A549 (cell line): Measurements from ENCODE around the gene KRT32. TPM values are rescaled to one million over a fixed set of nuclear protein-coding genes. Genes with fewer than 3 reads are reported as not detected.

ENCODE experiments used
- ATAC-seq, 2 experiments: fragments of 200-7000 bp in 1 of 2; fragments of >200 bp in 1 of 2; cut with Nextera tagmentation in 1 of 2; cut with Tn5 transposase in 1 of 2; 3 replicates each; pipeline versions ENCODE4 v1.8.0 to v1.9.1; 2018 to 2020; ENCODE audit warnings: mild to moderate bottlenecking in 1 of 2, moderate library complexity in 1 of 2
- CTCF ChIA-PET: fragments of 300-600 bp; sonication (Branson Sonifier 250); formaldehyde crosslinking; extraction: SDS; loops from one replicate; lab custom pipeline; 2021; ENCODE audit warnings: antibody characterized with exemption, inconsistent platforms; lab: Yijun Ruan, JAX
- POLR2A ChIA-PET: fragments of 350-600 bp; formaldehyde crosslinking; extraction: SDS; loops from one replicate; lab custom pipeline; 2021; ENCODE audit warnings: antibody characterized with exemption, inconsistent platforms; lab: Yijun Ruan, JAX
- DNase-seq, 2 experiments: peaks; one replicate each; pipeline versions ENCODE4 v3.0.0 to v3.0.0-alpha.2; 2011 to 2016; ENCODE audit warnings: low read depth in 1 of 2, low spot score in 1 of 2
- FAIRE-seq: peaks from 2 replicates; lab custom pipeline; 2011; peaks lifted over from hg19 to GRCh38; lab: Jason Lieb, UNC
- H3K27ac ChIP-seq, 2 experiments: fragments of >200 bp; sonication (Bioruptor Twin); formaldehyde crosslinking; 3 replicates each; pipeline ENCODE4 v1.5.1; 2016 to 2017
- H3K4me1 ChIP-seq: fragments of >200 bp; sonication (Bioruptor Twin); formaldehyde crosslinking; 3 replicates; pipeline ENCODE4 v1.6.1; 2016
- H3K4me2 ChIP-seq: fragments of >200 bp; sonication (Bioruptor Twin); formaldehyde crosslinking; 3 replicates; pipeline ENCODE4 v1.6.1; 2016
- H3K4me3 ChIP-seq: fragments of >200 bp; sonication (Bioruptor Twin); formaldehyde crosslinking; 3 replicates; pipeline ENCODE4 v1.5.1; 2016
- H3K9me3 ChIP-seq: fragments of >200 bp; sonication (Bioruptor Twin); formaldehyde crosslinking; 3 replicates; pipeline ENCODE4 v1.6.1; 2016
- ATOH8 ChIP-seq: fragments of 250-450 bp; sonication (Bioruptor Pico); IDR thresholded peaks from 2 replicates; pipeline ENCODE4 v1.5.0; 2020; ENCODE audit warnings: low read depth, mild to moderate bottlenecking, moderate library complexity
- CEBPB ChIP-seq, 2 experiments: fragments of >200 bp in 1 of 2; sonication (Bioruptor Twin) in 1 of 2; formaldehyde crosslinking in 1 of 2; IDR thresholded peaks; 2 replicates each; pipeline ENCODE4 v1.6.1; 2012 to 2016
- E2F6 ChIP-seq: IDR thresholded peaks from 2 replicates; pipeline ENCODE4 v1.6.1; 2012; ENCODE audit warnings: low read depth, borderline replicate concordance
- EHF ChIP-seq: fragments of 250-450 bp; sonication (Bioruptor Pico); IDR thresholded peaks from 2 replicates; pipeline ENCODE4 v1.5.0; 2020; ENCODE audit warnings: mild to moderate bottlenecking
- EHMT2 ChIP-seq: fragments of 200-600 bp; sonication (generic); IDR thresholded peaks from 2 replicates; pipeline ENCODE4 v1.6.1; 2016; ENCODE audit warnings: antibody characterized with exemption, low read depth, mild to moderate bottlenecking, moderate library complexity
- EP300 ChIP-seq, 2 experiments: fragments of >200 bp; sonication (Bioruptor Twin); formaldehyde crosslinking; IDR thresholded peaks; 2 replicates in 1 of 2; 3 replicates in 1 of 2; pipeline ENCODE4 v1.6.1; 2016 to 2017
- ESRRA ChIP-seq: fragments of 150-350 bp; IDR thresholded peaks from 2 replicates; pipeline ENCODE4 v1.6.1; 2014; ENCODE audit warnings: mild to moderate bottlenecking, low read length, borderline replicate concordance
- FOSB ChIP-seq: fragments of 250-450 bp; sonication (Bioruptor Pico); IDR thresholded peaks from 2 replicates; pipeline ENCODE4 v1.5.0; 2020; ENCODE audit warnings: mild to moderate bottlenecking, moderate library complexity
- HOXA7 ChIP-seq: fragments of 250-450 bp; sonication (Bioruptor Pico); IDR thresholded peaks from 2 replicates; pipeline ENCODE4 v1.5.0; 2020; ENCODE audit warnings: mild to moderate bottlenecking, moderate library complexity
- HOXB13 ChIP-seq: fragments of 250-450 bp; sonication (Bioruptor Pico); IDR thresholded peaks from 2 replicates; pipeline ENCODE4 v1.5.0; 2020; ENCODE audit warnings: low read depth, mild to moderate bottlenecking, moderate library complexity
- KDM1A ChIP-seq: fragments of 200-600 bp; sonication (generic); IDR thresholded peaks from 2 replicates; pipeline ENCODE4 v1.6.1; 2016; ENCODE audit warnings: low read depth, mild to moderate bottlenecking
- KDM5A ChIP-seq: fragments of 200-600 bp; sonication (generic); IDR thresholded peaks from 2 replicates; pipeline ENCODE4 v1.6.1; 2016; ENCODE audit warnings: antibody characterized with exemption, mild to moderate bottlenecking
- MAFK ChIP-seq: fragments of 450-650 bp; IDR thresholded peaks from 2 replicates; pipeline ENCODE4 v1.6.1; 2014; ENCODE audit not compliant: partially characterized antibody
- MAX ChIP-seq: IDR thresholded peaks from 2 replicates; pipeline ENCODE4 v1.6.1; 2012
- NFE2L2 ChIP-seq: fragments of 150-350 bp; conservative IDR thresholded peaks from 2 replicates; pipeline ENCODE4 v1.6.1; 2014; ENCODE audit warnings: low read length
- PHF8 ChIP-seq: fragments of 200-600 bp; sonication (generic); IDR thresholded peaks from 2 replicates; pipeline ENCODE4 v1.6.1; 2016; ENCODE audit warnings: low read depth, mild to moderate bottlenecking, antibody characterized with exemption, moderate library complexity, borderline replicate concordance
- RARB ChIP-seq: fragments of 250-450 bp; sonication (Bioruptor Pico); IDR thresholded peaks from 2 replicates; pipeline ENCODE4 v1.8.0; 2021; ENCODE audit warnings: mild to moderate bottlenecking, moderate library complexity
- RFX5 ChIP-seq: fragments of 450-650 bp; IDR thresholded peaks from 2 replicates; pipeline ENCODE4 v1.7.1; 2014; ENCODE audit warnings: antibody characterized with exemption, mild to moderate bottlenecking, moderate library complexity
- RNF2 ChIP-seq: fragments of 200-600 bp; sonication (generic); IDR thresholded peaks from 2 replicates; pipeline ENCODE4 v1.6.1; 2016; ENCODE audit warnings: low read depth, mild to moderate bottlenecking, antibody characterized with exemption, moderate library complexity, borderline replicate concordance
- SMC3 ChIP-seq: fragments of >200 bp; sonication (Bioruptor Twin); formaldehyde crosslinking; IDR thresholded peaks from 3 replicates; pipeline ENCODE4 v1.6.1; 2018; ENCODE audit warnings: inconsistent platforms
- TFCP2L1 ChIP-seq: fragments of 250-450 bp; sonication (Bioruptor Pico); IDR thresholded peaks from 2 replicates; pipeline ENCODE4 v1.5.0; 2021; ENCODE audit warnings: mild to moderate bottlenecking
- ZNF302 ChIP-seq: fragments of 250-450 bp; sonication (Bioruptor Pico); IDR thresholded peaks from 2 replicates; pipeline ENCODE4 v1.9.0; 2021; ENCODE audit warnings: inconsistent platforms, mild to moderate bottlenecking, moderate library complexity
- WGBS: methylation state at CpG from one replicate; pipeline ENCODE4 v1.1.6; 2017; ENCODE audit errors: missing lambda C conversion rate; 5-methylcytosine and 5-hydroxymethylcytosine counted together
- polyA plus RNA-seq, 4 experiments: library from polyadenylated mRNA; depleted of rRNA in 3 of 4; stranded (reverse); fragments of >200 nt; fragmentation: RNase III in 1 of 4; extraction: RNeasy Plus Mini Kit Qiagen cat#74134 plus additional on column Dnase treatment in 1 of 4; gene quantifications; 2 replicates in 3 of 4; 3 replicates in 1 of 4; pipeline ENCODE4 v1.2.3, GENCODE V29; 2011 to 2017
- TF ChIP-seq, protein P1 (sequence below): fragments of >200 bp; sonication (Bioruptor Twin); formaldehyde crosslinking; IDR thresholded peaks from 2 replicates; pipeline ENCODE4 v1.6.1; 2016

Gene KRT32
- polyA plus RNA-seq, 2 of the 4 experiments (the other 2 are of a cell fraction): not detected

GRCh38 chr17:41516147-41516829 is 49.1 kb upstream of the KRT32 start (continued):
- TF ChIP-seq TFCP2L1 (CRISPR knock-in tag) (no peak), MAX (no peak)

GRCh38 chr17:41513168-41513547 is 46.0 kb upstream of the KRT32 start:
- no peak overlapping the region for H3K4me2 ChIP-seq
- no peak for TF ChIP-seq ATOH8 (CRISPR knock-in tag)
- TF ChIP-seq, all 56 proteins: peak for 0
- H3K4me1 ChIP-seq: peaks cover 6% of the 10 kb centered on the region; the same call in 1 of the 3 replicates
- no peak overlapping the region for H3K27ac ChIP-seq
- WGBS: 77% methylated on average over 5 of the region's 5 CpGs
- ATAC-seq (no peak), DNase-seq (no peak), FAIRE-seq (no peak)
- ChIA-PET CTCF (interaction anchor here (20.5 kb wide), 1 partner anchor 36 kb away, joined by 163 read pairs; no protein-coding TSS in a partner anchor), POLR2A (no interaction called here)
- no peaks in the 10 kb centered on the region for H3K9me3 ChIP-seq
- no peak overlapping the region for H3K4me3 ChIP-seq

- ChIA-PET CTCF (interaction anchor here (0.8 to 20.5 kb wide), 3 partner anchors 12 to 37 kb away, joined by 3 to 163 read pairs (median 4); no protein-coding TSS in a partner anchor), POLR2A (no interaction called here)
- 53% methylated on average over 7 of the region's 7 CpGs for WGBS
- H3K27ac ChIP-seq: no peak overlapping the region
- H3K4me2 ChIP-seq: no peak overlapping the region
- TF ChIP-seq RFX5 (no peak), ESRRA (no peak), ZNF302 (CRISPR knock-in tag) (no peak), E2F6 (no peak), EHMT2 (no peak)
- H3K4me1 ChIP-seq: peaks cover 6% of the 10 kb centered on the region; the same call in 1 of the 3 replicates
- H3K4me3 ChIP-seq: no peak overlapping the region
- H3K9me3 ChIP-seq: no peaks in the 10 kb centered on the region
- no peak for DNase-seq
- ATAC-seq: no peak
- no peak for FAIRE-seq
Observed at GRCh38 chr17:41512546-41513167, 45.5 kb upstream of the KRT32 start.

- DNase-seq (no peak), FAIRE-seq (no peak)
- Histone ChIP-seq H3K4me3 (no peak overlapping the region), H3K27ac (no peak overlapping the region; a peak in 1 of 6 replicates), H3K4me2 (no peak overlapping the region), H3K4me1 (peaks cover 6% of the 10 kb centered on the region; the same call in 1 of the 3 replicates)
- CTCF ChIA-PET: interaction anchor here (0.7 to 20.5 kb wide), 4 partner anchors 11 to 151 kb away, joined by 3 to 163 read pairs (median 4); no protein-coding TSS in a partner anchor
- POLR2A ChIA-PET: no interaction called here
- TF ChIP-seq RNF2 (no peak), HOXB13 (CRISPR knock-in tag) (no peak), MAFK (no peak), SMC3 (no peak), HOXA7 (CRISPR knock-in tag) (no peak), RFX5 (no peak)
- TF ChIP-seq, all 56 proteins: peak for 0
- no peak for ATAC-seq
- no peaks in the 10 kb centered on the region for H3K9me3 ChIP-seq
- WGBS: 79% methylated on average over 10 of the region's 10 CpGs
Observed at GRCh38 chr17:41511716-41512115, 44.5 kb upstream of the KRT32 start.

DNA sequence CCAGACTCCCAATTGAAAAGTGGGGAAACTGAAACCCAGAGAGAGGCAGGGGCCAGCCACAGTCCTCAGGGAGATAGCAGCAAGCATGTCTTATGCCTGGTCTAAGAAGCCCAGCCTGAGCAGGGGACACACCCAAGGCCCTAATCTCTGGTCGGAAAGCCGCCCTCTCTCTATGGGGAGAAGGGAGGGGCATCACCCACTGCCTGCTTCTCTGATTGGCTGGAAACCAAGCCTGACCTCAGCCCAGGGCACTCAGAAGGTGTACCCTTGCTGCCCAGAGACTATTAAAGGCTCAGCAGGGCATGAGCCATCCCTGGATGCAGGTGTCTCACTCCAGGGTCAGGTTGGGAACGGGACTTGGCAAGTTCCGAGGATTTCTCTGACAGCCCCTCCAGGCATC is 43.9 kb upstream of the KRT32 start:
- no peak overlapping the region for H3K27ac ChIP-seq
- FAIRE-seq (no peak), DNase-seq (no peak), ATAC-seq (peak in 1 of 2 experiments; percentile 41; a peak in 3 of 6 replicates)
- CTCF ChIA-PET: interaction anchor here (20.5 kb wide), 1 partner anchor 38 kb away, joined by 163 read pairs; no protein-coding TSS in a partner anchor
- POLR2A ChIA-PET: no interaction called here
- 70% methylated on average over 4 of the region's 4 CpGs for WGBS
- H3K9me3 ChIP-seq: no peaks in the 10 kb centered on the region
- peaks cover 6% of the 10 kb centered on the region; the same call in 1 of the 3 replicates for H3K4me1 ChIP-seq
- no peak overlapping the region for H3K4me2 ChIP-seq
- H3K4me3 ChIP-seq: no peak overlapping the region
- TF ChIP-seq NFE2L2 (no peak), PHF8 (no peak), RARB (CRISPR knock-in tag) (no peak), E2F6 (no peak), SMC3 (no peak), KDM5A (no peak), EHF (CRISPR knock-in tag) (no peak), ATOH8 (CRISPR knock-in tag) (no peak), CEBPB (IDR thresholded peaks at IDR 0.05) (no peak), FOSB (no peak), EP300 (IDR thresholded peaks at IDR 0.05) (no peak), KDM1A (no peak)
- TF ChIP-seq, protein P1, sequence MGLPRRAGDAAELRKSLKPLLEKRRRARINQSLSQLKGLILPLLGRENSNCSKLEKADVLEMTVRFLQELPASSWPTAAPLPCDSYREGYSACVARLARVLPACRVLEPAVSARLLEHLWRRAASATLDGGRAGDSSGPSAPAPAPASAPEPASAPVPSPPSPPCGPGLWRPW: no peak
